ENCODE measurements around the gene MLLT10. TPM values are rescaled to one million over a fixed set of nuclear protein-coding genes. Genes with fewer than 3 reads are reported as not detected.
"Not testable (repeated sequence)": the region's sequence is repeated elsewhere in the genome, so short reads cannot be mapped to it uniquely, and the experiment has no call there.

The MLLT10 gene
- total and polyA plus RNA-seq, 4 experiments from 2014 or later: 5.2 to 73.4 (median 36.5) TPM

DNA sequence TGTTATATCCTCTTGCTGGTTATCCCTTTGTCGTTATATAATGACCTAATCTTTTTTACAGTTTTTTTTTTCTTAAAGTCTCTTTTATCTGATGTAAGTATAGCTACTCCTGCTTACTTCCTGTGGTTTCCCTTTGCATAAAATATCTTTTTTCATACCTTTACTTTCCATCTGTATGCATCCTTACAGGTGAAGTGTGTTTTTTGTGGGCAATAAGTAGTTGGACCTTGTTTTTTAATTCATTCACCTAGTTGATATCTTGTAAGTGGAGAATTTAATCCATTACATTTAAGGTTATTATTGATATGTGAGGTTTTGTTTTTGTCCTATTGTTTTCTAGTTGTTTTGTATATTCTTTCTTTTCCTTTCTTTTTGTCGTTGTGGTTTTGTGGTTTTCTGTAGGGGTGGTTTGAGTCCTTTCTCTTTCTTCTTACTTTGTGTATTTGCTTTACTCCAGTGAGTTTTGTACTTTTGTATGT is 168.6 kb downstream of the MLLT10 start:
- H3K9me3 ChIP-seq (ENCODE audit: control insufficient read depth in 1 of 2, low read length in 2 of 2): no peaks in the 10 kb centered on the region
- no peaks in the 10 kb centered on the region for H3K27me3 ChIP-seq (ENCODE audit: insufficient read depth, low read length)
- no peak overlapping the region for H3K4me3 ChIP-seq (ENCODE audit: low read length in 2 of 2)
- peak overlapping the region; percentile 19 to 72 (median 53) for H3K27ac Mint-ChIP-seq
- H3K36me3 Mint-ChIP-seq: peaks cover 46 to 59% of the 10 kb centered on the region in 2 donors
- peaks cover 9 to 38% (median 25%) of the 10 kb centered on the region in 8 donors for H3K9me3 Mint-ChIP-seq
- peak in 4 of 5 donors; percentile 58 to 73 (median 65) for DNase-seq
- intact Hi-C loops (cut with micrococcal nuclease): loop anchor here (5.0 kb wide), 1 partner anchor 40 kb away; no protein-coding TSS in a partner anchor
- H3K36me3 ChIP-seq (ENCODE audit: insufficient read depth, low read length): no peaks in the 10 kb centered on the region
- H3K4me1 Mint-ChIP-seq: peaks cover 27 to 51% (median 37%) of the 10 kb centered on the region in 4 donors
- ChIA-PET CTCF (ENCODE audit: partially characterized antibody) (interaction anchor here (0.6 kb wide), 1 partner anchor 59 kb away, joined by 3 read pairs; no protein-coding TSS in a partner anchor), POLR2A (ENCODE audit: partially characterized antibody) (interaction anchor here (0.7 to 1.0 kb wide), 3 partner anchors 9 to 177 kb away, joined by 3 to 4 read pairs (median 3); partner anchors contain the start of gene SKIDA1)
- H3K27ac ChIP-seq (ENCODE audit: low read depth, low read length): no peak overlapping the region
- peak overlapping the region; percentile 45 to 69 (median 64) for H3K4me3 Mint-ChIP-seq
- H3K4me1 ChIP-seq (ENCODE audit: insufficient read depth, low read length): peaks cover 24% of the 10 kb centered on the region
- H3K27me3 Mint-ChIP-seq: no peaks in the 10 kb centered on the region

DNA sequence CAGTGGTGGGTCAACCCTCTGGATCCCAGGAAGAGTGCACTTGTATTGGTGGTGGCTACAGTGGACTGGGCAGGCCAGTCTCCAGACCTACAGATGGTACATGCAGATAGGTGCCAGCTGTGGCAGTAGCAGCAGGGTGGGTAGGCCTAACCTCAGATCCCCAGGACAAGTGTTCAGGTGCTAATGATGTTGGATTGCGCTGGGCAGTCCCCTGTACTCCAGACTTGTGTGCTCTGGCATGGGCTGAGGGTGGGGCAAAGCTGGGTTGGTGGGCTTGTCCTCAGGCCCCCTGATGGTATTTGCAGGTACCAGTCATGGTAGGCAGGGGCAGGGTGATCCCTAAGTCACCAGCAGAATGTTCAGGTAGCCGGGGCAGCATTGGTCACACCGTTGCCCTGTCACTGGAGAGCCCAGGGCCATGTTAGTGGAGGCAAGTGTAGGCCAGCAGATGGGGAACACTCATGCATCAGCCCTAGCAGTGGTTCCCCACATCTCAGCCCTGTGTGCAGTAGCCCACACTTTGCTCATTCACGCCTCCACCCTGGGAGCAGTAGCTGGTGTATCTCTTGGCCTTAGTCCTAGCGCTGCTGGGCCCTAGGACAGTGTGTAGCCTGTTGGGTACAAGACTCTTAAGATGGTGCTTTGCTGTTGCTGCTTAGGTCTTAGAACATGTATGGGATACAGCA is 171.3 kb downstream of the MLLT10 start:
- Histone ChIP-seq H3K4me3 (ENCODE audit: low read length in 2 of 2) (no peak overlapping the region), H3K9me3 (ENCODE audit: control insufficient read depth in 1 of 2, low read length in 2 of 2) (no peaks in the 10 kb centered on the region), H3K27me3 (ENCODE audit: insufficient read depth, low read length) (no peaks in the 10 kb centered on the region), H3K36me3 (ENCODE audit: insufficient read depth, low read length) (no peaks in the 10 kb centered on the region), H3K4me1 (ENCODE audit: insufficient read depth, low read length) (peaks cover 24% of the 10 kb centered on the region), H3K27ac (ENCODE audit: low read depth, low read length) (no peak overlapping the region)
- ChIA-PET CTCF (ENCODE audit: partially characterized antibody) (interaction anchor here (0.9 kb wide), 1 partner anchor 27 kb away, joined by 3 read pairs; no protein-coding TSS in a partner anchor), POLR2A (ENCODE audit: partially characterized antibody) (no interaction called here)
- no peak overlapping the region for H3K4me3 Mint-ChIP-seq
- DNase-seq: no peak
- intact Hi-C loops (cut with micrococcal nuclease): no loop called here
- H3K27me3 Mint-ChIP-seq: no peaks in the 10 kb centered on the region
- peaks cover 42 to 44% of the 10 kb centered on the region in 2 donors for H3K36me3 Mint-ChIP-seq
- peaks cover 5 to 20% (median 11%) of the 10 kb centered on the region in 8 donors for H3K9me3 Mint-ChIP-seq
- peaks cover 33 to 63% (median 44%) of the 10 kb centered on the region in 4 donors for H3K4me1 Mint-ChIP-seq
- H3K27ac Mint-ChIP-seq: peak overlapping the region in 1 of 7 donors; percentile 23

DNA sequence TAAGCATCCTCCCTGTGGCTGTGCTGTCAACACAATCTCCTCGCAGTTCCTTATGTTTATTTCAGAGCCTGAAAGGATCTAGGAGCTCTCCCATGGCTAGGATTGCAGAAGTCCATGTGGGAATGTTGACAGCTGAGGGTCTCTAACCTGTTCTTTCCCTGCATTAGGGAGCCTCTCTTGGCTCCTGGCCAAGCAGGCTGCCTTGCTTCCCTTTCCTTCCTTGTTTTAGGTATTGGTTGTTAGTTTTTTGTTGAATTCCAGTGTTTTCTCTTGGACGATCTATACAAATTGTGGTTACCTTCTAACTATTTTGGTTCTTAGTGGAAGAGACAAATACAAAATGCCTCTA is 171.8 kb downstream of the MLLT10 start:
- H3K36me3 Mint-ChIP-seq: peaks cover 40 to 42% of the 10 kb centered on the region in 2 donors

DNA sequence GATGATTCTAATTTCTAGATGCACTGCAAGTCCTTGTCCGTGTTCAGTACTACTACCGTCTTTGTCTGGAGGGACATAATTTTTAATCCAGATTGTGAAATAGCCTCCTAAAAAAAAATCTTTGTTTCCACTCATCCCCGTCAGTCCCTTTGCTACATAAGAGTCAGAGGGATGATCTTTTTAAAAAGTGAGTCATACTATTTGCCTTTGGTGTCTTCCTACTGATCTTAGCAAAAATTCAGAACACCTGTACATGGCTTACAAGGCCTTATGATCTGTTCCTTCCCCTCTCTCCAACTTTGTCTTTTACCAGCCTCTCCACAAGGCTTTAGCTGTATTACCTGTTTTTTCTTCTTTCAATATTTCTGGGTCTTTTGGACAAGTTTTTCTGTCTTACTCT is 173.5 kb downstream of the MLLT10 start:
- H3K4me3 ChIP-seq (ENCODE audit: low read length in 2 of 2): no peak overlapping the region
- H3K27me3 Mint-ChIP-seq: no peaks in the 10 kb centered on the region
- H3K4me1 Mint-ChIP-seq: peaks cover 25 to 46% (median 35%) of the 10 kb centered on the region in 4 donors
- no peaks in the 10 kb centered on the region for H3K9me3 ChIP-seq (ENCODE audit: control insufficient read depth in 1 of 2, low read length in 2 of 2)
- no peak overlapping the region for H3K27ac Mint-ChIP-seq
- H3K36me3 Mint-ChIP-seq: peaks cover 32 to 37% of the 10 kb centered on the region in 2 donors
- POLR2A ChIA-PET (ENCODE audit: partially characterized antibody): interaction anchor here (1.1 kb wide), 1 partner anchor 17 kb away, joined by 3 read pairs; no protein-coding TSS in a partner anchor
- intact Hi-C loops (cut with micrococcal nuclease): no loop called here
- CTCF ChIA-PET (ENCODE audit: partially characterized antibody): interaction anchor here (0.6 to 1.2 kb wide), 3 partner anchors 18 to 212 kb away, joined by 3 to 5 read pairs (median 3); no protein-coding TSS in a partner anchor
- H3K9me3 Mint-ChIP-seq: peaks cover 0 to 2% (median 0%) of the 10 kb centered on the region in 8 donors
- no peak for DNase-seq
- no peaks in the 10 kb centered on the region for H3K36me3 ChIP-seq (ENCODE audit: insufficient read depth, low read length)
- peaks cover 18% of the 10 kb centered on the region for H3K4me1 ChIP-seq (ENCODE audit: insufficient read depth, low read length)
- no peak overlapping the region for H3K27ac ChIP-seq (ENCODE audit: low read depth, low read length)
- H3K27me3 ChIP-seq (ENCODE audit: insufficient read depth, low read length): no peaks in the 10 kb centered on the region
- no peak overlapping the region for H3K4me3 Mint-ChIP-seq

More for the DNA sequence above, 171.8 kb downstream of the MLLT10 start:
- H3K9me3 ChIP-seq (ENCODE audit: control insufficient read depth in 1 of 2, low read length in 2 of 2): no peaks in the 10 kb centered on the region
- POLR2A ChIA-PET (ENCODE audit: partially characterized antibody): no interaction called here
- Mint-ChIP-seq H3K4me3 (no peak overlapping the region), H3K27me3 (no peaks in the 10 kb centered on the region), H3K27ac (peak overlapping the region in 1 of 7 donors; percentile 75), H3K9me3 (peaks cover under 1 to 15% (median 6%) of the 10 kb centered on the region in 8 donors), H3K4me1 (peaks cover 32 to 59% (median 44%) of the 10 kb centered on the region in 4 donors)
- H3K4me1 ChIP-seq (ENCODE audit: insufficient read depth, low read length): peaks cover 24% of the 10 kb centered on the region
- no peaks in the 10 kb centered on the region for H3K27me3 ChIP-seq (ENCODE audit: insufficient read depth, low read length)
- no peak overlapping the region for H3K4me3 ChIP-seq (ENCODE audit: low read length in 2 of 2)
- no peaks in the 10 kb centered on the region for H3K36me3 ChIP-seq (ENCODE audit: insufficient read depth, low read length)
- CTCF ChIA-PET (ENCODE audit: partially characterized antibody): no interaction called here
- H3K27ac ChIP-seq (ENCODE audit: low read depth, low read length): no peak overlapping the region
- no peak for DNase-seq
- intact Hi-C loops (cut with micrococcal nuclease): no loop called here

DNA sequence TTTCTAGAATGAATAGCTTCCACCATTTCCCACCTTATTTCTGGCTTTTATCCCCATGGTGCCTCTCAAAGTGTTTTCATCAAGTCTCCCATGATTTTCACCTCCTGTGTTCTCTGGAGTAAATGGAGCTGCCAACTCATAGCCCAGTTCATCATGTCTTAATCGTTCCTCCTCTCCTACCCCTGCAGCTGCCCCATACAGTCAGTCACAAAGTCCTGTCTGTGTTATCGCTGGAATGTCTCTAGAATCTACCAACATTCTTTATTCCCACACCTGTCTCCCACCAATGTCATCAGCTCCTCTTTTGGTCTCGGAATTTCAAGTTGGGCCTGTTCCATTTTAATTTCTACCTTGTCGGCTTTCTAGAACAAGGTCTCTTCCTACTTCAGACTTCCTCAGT is 178.9 kb downstream of the MLLT10 start:
- ChIA-PET POLR2A (ENCODE audit: partially characterized antibody) (interaction anchor here (1.2 kb wide), 1 partner anchor 193 kb away, joined by 3 read pairs; no protein-coding TSS in a partner anchor), CTCF (ENCODE audit: partially characterized antibody) (interaction anchor here (0.6 kb wide), 1 partner anchor 98 kb away, joined by 4 read pairs; no protein-coding TSS in a partner anchor)
- peaks cover 4% of the 10 kb centered on the region for H3K36me3 ChIP-seq (ENCODE audit: insufficient read depth, low read length)
- peaks cover 49 to 54% of the 10 kb centered on the region in 2 donors for H3K36me3 Mint-ChIP-seq
- no peak for DNase-seq
- H3K9me3 Mint-ChIP-seq: no peaks in the 10 kb centered on the region
- H3K27me3 Mint-ChIP-seq: no peaks in the 10 kb centered on the region
- peak overlapping the region in 1 of 7 donors; percentile 18 for H3K27ac Mint-ChIP-seq
- intact Hi-C loops (cut with micrococcal nuclease): no loop called here
- H3K4me3 Mint-ChIP-seq: no peak overlapping the region
- H3K27ac ChIP-seq (ENCODE audit: low read depth, low read length): no peak overlapping the region
- H3K4me3 ChIP-seq (ENCODE audit: low read length in 2 of 2): no peak overlapping the region
- no peaks in the 10 kb centered on the region for H3K27me3 ChIP-seq (ENCODE audit: insufficient read depth, low read length)
- H3K9me3 ChIP-seq (ENCODE audit: control insufficient read depth in 1 of 2, low read length in 2 of 2): no peaks in the 10 kb centered on the region
- peaks cover 6 to 11% (median 10%) of the 10 kb centered on the region in 4 donors for H3K4me1 Mint-ChIP-seq
- H3K4me1 ChIP-seq (ENCODE audit: insufficient read depth, low read length): no peaks in the 10 kb centered on the region

DNA sequence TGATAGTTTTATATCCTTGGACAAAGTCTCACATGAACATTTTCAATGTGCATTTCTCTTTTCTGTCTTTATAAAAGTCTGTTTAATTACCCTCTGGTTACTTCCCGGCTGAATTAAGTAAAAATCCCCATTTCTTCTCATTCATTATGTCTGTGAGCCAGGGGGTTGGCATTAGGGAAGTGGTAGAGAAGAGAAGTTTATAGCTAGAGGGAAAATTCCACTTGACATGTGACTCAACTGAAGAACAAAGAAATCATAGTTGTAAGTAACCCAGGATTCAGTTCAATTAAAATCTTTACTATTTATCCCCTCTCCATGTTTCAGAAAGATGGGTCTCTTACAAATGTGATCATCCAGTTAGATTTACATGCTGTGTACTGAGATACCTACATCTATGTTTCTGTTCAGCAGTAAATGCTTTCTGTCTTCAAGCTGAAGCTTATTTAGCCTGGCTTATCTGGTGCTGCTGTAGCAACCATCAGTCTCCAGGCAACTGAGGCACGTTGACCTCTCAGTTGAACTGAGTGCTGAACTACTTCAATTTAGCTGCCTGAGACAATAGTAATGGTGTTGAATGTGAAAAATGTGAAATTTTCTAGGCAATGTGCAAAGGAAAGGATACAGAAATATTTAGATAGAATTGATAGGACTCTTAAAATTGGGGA is 181.6 kb downstream of the MLLT10 start:
- no peaks in the 10 kb centered on the region for H3K27me3 Mint-ChIP-seq
- intact Hi-C loops (cut with micrococcal nuclease): no loop called here
- DNase-seq: no peak
- peaks cover 5% of the 10 kb centered on the region for H3K36me3 ChIP-seq (ENCODE audit: insufficient read depth, low read length)
- H3K9me3 Mint-ChIP-seq: no peaks in the 10 kb centered on the region
- no peak overlapping the region for H3K4me3 ChIP-seq (ENCODE audit: low read length in 2 of 2)
- ChIA-PET POLR2A (ENCODE audit: partially characterized antibody) (no interaction called here), CTCF (ENCODE audit: partially characterized antibody) (no interaction called here)
- H3K4me1 Mint-ChIP-seq: peaks cover 0 to 6% (median 2%) of the 10 kb centered on the region in 4 donors
- H3K4me1 ChIP-seq (ENCODE audit: insufficient read depth, low read length): no peaks in the 10 kb centered on the region
- H3K4me3 Mint-ChIP-seq: no peak overlapping the region
- no peaks in the 10 kb centered on the region for H3K27me3 ChIP-seq (ENCODE audit: insufficient read depth, low read length)
- peaks cover 41 to 60% of the 10 kb centered on the region in 2 donors for H3K36me3 Mint-ChIP-seq
- no peaks in the 10 kb centered on the region for H3K9me3 ChIP-seq (ENCODE audit: control insufficient read depth in 1 of 2, low read length in 2 of 2)
- H3K27ac ChIP-seq (ENCODE audit: low read depth, low read length): no peak overlapping the region
- no peak overlapping the region for H3K27ac Mint-ChIP-seq

DNA sequence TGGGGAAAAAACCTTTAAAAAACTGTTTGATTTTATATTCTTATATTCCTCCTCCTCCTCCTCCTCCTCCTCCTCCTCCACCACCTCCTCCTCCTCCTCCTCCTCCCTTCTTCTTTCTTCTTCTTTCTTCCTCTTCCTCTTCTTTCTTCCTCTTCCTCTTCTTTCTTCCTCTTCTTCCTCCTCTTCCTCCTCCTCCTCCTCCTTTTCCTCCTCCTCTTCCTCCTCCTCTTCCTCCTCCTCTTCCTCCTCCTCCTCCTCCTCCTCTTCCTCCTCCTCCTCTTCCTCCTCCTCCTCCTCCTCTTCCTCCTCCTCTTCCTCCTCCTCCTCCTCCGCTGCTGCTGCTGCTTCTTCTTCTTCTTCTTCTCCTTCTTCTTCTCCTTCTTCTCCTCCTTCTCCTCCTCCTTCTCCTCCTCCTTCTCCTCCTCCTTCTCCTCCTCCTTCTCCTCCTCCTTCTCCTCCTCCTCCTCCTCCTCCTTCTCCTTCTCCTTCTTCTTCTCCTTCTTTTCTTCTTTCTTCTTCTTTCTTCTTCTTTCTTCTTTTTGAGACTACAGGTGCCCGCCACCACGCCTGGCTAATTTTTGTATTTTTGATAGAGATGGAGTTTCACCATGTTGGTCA is 183.5 kb downstream of the MLLT10 start:
- POLR2A ChIA-PET (ENCODE audit: partially characterized antibody); H3K27ac ChIP-seq (ENCODE audit: low read depth, low read length); intact Hi-C loops (cut with micrococcal nuclease); H3K4me3 ChIP-seq (ENCODE audit: low read length in 2 of 2); H3K27me3 Mint-ChIP-seq; H3K36me3 ChIP-seq (ENCODE audit: insufficient read depth, low read length); H3K4me1 ChIP-seq (ENCODE audit: insufficient read depth, low read length); H3K27me3 ChIP-seq (ENCODE audit: insufficient read depth, low read length); H3K4me3 Mint-ChIP-seq; H3K9me3 ChIP-seq (ENCODE audit: control insufficient read depth in 1 of 2, low read length in 2 of 2); DNase-seq; CTCF ChIA-PET (ENCODE audit: partially characterized antibody); H3K9me3 Mint-ChIP-seq; H3K27ac Mint-ChIP-seq; H3K4me1 Mint-ChIP-seq: not testable (repeated sequence)
- H3K36me3 Mint-ChIP-seq: peaks cover 43 to 55% of the 10 kb centered on the region in 2 donors
